ENCODE measurements around the gene MRPS30.

GRCh38 chr5:44830951-44831350 lies 22.2 kb downstream of the MRPS30 start:
- TF ChIP-seq EZH2phosphoT487 (IDR thresholded peaks at IDR 0.05; ENCODE audit: borderline replicate concordance, low read depth, low read length) (no peak), CTCF (conservative IDR thresholded peaks at IDR 0.05; ENCODE audit: low read length) (no peak)
